Gastrocnemius medialis (tissue), 4 donors: ENCODE data around the gene C2CD4C.

Experiments used
- CTCF ChIP-seq, 5 experiments: fragments of 450-650 bp in 3 of 5; fragments of 200-600 bp in 2 of 5; sonication (generic) in 2 of 5; IDR thresholded peaks in 4 of 5; conservative IDR thresholded peaks in 1 of 5; 1 replicate in 4 of 5; 2 replicates in 1 of 5; pipeline ENCODE4 v1.5.1; 2016 to 2019; ENCODE audit warnings: antibody characterized with exemption in 5 of 5, mild to moderate bottlenecking in 3 of 5, moderate library complexity in 3 of 5
- POLR2A ChIP-seq, 2 donors: fragments of 450-650 bp; IDR thresholded peaks; one replicate each; pipeline ENCODE4 v1.6.1; 2017; ENCODE audit warnings: antibody characterized with exemption in 2 of 2, mild to moderate bottlenecking in 2 of 2, moderate library complexity in 2 of 2

- TF ChIP-seq CTCF (IDR thresholded peaks at IDR 0.05 in 4 of 5, conservative IDR thresholded peaks at IDR 0.05 in 1 of 5) (no peak), POLR2A (IDR thresholded peaks at IDR 0.05) (no peak)
Measured at GRCh38 chr19:449916-450315, 41.0 kb upstream of the C2CD4C start.
